NCI-H146 (cell line): ENCODE data around the gene PBX4.

Experiments used
- DNase-seq: peaks from one replicate; lab custom pipeline; 2025; lab: John Stamatoyannopoulos, UW

PBX4 gene

GRCh38 chr19:19588546-19588945, 29.9 kb downstream of the PBX4 start:
- no peak for DNase-seq

- no peak for DNase-seq
These were observed 30.7 kb downstream of the PBX4 start for GRCh38 chr19:19587771-19588170.

GRCh38 chr19:19584356-19584755, 34.1 kb downstream of the PBX4 start:
- no peak for DNase-seq

GRCh38 chr19:19582471-19582870, 36.0 kb downstream of the PBX4 start:
- DNase-seq: no peak

GRCh38 chr19:19581391-19581790, 37.1 kb downstream of the PBX4 start:
- DNase-seq: no peak

- DNase-seq: no peak
These were observed 38.1 kb downstream of the PBX4 start for GRCh38 chr19:19580418-19580817.

GRCh38 chr19:19579533-19580361, 38.7 kb downstream of the PBX4 start:
- no peak for DNase-seq

- DNase-seq: peak; percentile 98
These were observed 40.2 kb downstream of the PBX4 start for GRCh38 chr19:19578252-19578651.

GRCh38 chr19:19575411-19575810, 43.1 kb downstream of the PBX4 start:
- DNase-seq: peak; percentile 99

GRCh38 chr19:19571071-19571786, 47.3 kb downstream of the PBX4 start:
- DNase-seq: no peak

- no peak for DNase-seq
These were observed 47.9 kb downstream of the PBX4 start for GRCh38 chr19:19570571-19570970.

- DNase-seq: no peak
These were observed 49.4 kb downstream of the PBX4 start for GRCh38 chr19:19568802-19569756.

GRCh38 chr19:19567391-19567790, 51.1 kb downstream of the PBX4 start:
- DNase-seq: no peak

- DNase-seq: no peak
These were observed 52.2 kb downstream of the PBX4 start for GRCh38 chr19:19566306-19566705.

- no peak for DNase-seq
These were observed 55.1 kb downstream of the PBX4 start for GRCh38 chr19:19563348-19563848.

- no peak for DNase-seq
These were observed 55.7 kb downstream of the PBX4 start for GRCh38 chr19:19562665-19563347.

- DNase-seq: no peak
These were observed 56.4 kb downstream of the PBX4 start for GRCh38 chr19:19561946-19562664.

- no peak for DNase-seq
These were observed 58.6 kb downstream of the PBX4 start for GRCh38 chr19:19559931-19560330.

- DNase-seq: no peak
These were observed 59.9 kb downstream of the PBX4 start for GRCh38 chr19:19558636-19559035.

- DNase-seq: no peak
These were observed 60.4 kb downstream of the PBX4 start for GRCh38 chr19:19558055-19558454.
